ENCODE results near the gene SLC1A1. TPM values are rescaled to one million over a fixed set of nuclear protein-coding genes. Genes with fewer than 3 reads are reported as not detected.

The SLC1A1 gene
- total and polyA plus RNA-seq, 7 donors, result 3.3 to 7.5 (median 5.2) TPM

GRCh38 chr9:4583001-4583400 lies 92.7 kb downstream of the SLC1A1 start:
- 95% methylated on average over 12 of the region's 12 CpGs for WGBS, 2 donors
- no peak overlapping the region for H3K4me3 ChIP-seq
- no peaks in the 10 kb centered on the region for H3K4me1 ChIP-seq
- no peak overlapping the region for H3K27ac ChIP-seq
- H3K27me3 ChIP-seq, result no peaks in the 10 kb centered on the region
- no peak for DNase-seq
- no peaks in the 10 kb centered on the region for H3K9me3 ChIP-seq
- TF ChIP-seq POLR2AphosphoS5 (IDR thresholded peaks at IDR 0.05), result no peak
- no peak for TF ChIP-seq POLR2A (IDR thresholded peaks at IDR 0.05)
- no peak for TF ChIP-seq EP300 (IDR thresholded peaks at IDR 0.05)
- TF ChIP-seq CTCF (IDR thresholded peaks at IDR 0.05), result no peak
- intact Hi-C loops (cut with DNase I), result no loop called here
- H3K36me3 ChIP-seq, result peaks cover 0 to 25% (median 0%) of the 10 kb centered on the region in 4 donors

- Histone ChIP-seq H3K27me3 (no peaks in the 10 kb centered on the region), H3K4me1 (peaks cover 0 to 14% (median 10%) of the 10 kb centered on the region in 4 donors), H3K27ac (no peak overlapping the region), H3K36me3 (peaks cover 0 to 18% (median 0%) of the 10 kb centered on the region in 4 donors), H3K4me3 (no peak overlapping the region), H3K9me3 (no peaks in the 10 kb centered on the region)
- TF ChIP-seq POLR2AphosphoS5 (IDR thresholded peaks at IDR 0.05), result no peak
- no peak for TF ChIP-seq EP300 (IDR thresholded peaks at IDR 0.05)
- TF ChIP-seq POLR2A (IDR thresholded peaks at IDR 0.05), result no peak
- TF ChIP-seq CTCF (IDR thresholded peaks at IDR 0.05), result no peak
- intact Hi-C loops (cut with DNase I), result no loop called here
- no peak for DNase-seq
- WGBS, 2 donors, result 93 to 96% methylated on average over 1 of the region's 1 CpG
Observed at GRCh38 chr9:4584636-4585035, 94.4 kb downstream of the SLC1A1 start.

- no peaks in the 10 kb centered on the region for H3K9me3 ChIP-seq
- peaks cover 0 to 19% (median 13%) of the 10 kb centered on the region in 4 donors for H3K4me1 ChIP-seq
- intact Hi-C loops (cut with DNase I), result no loop called here
- no peak overlapping the region for H3K4me3 ChIP-seq
- no peak for DNase-seq
- TF ChIP-seq POLR2A (IDR thresholded peaks at IDR 0.05), result no peak
- TF ChIP-seq POLR2AphosphoS5 (IDR thresholded peaks at IDR 0.05), result no peak
- no peak for TF ChIP-seq EP300 (IDR thresholded peaks at IDR 0.05)
- no peak for TF ChIP-seq CTCF (IDR thresholded peaks at IDR 0.05)
- peaks cover 0 to 18% (median 0%) of the 10 kb centered on the region in 4 donors for H3K36me3 ChIP-seq
- WGBS, 2 donors, result 91 to 97% methylated on average over 5 of the region's 5 CpGs
- no peak overlapping the region for H3K27ac ChIP-seq
- H3K27me3 ChIP-seq, result no peaks in the 10 kb centered on the region
Observed at GRCh38 chr9:4585135-4585534, 94.9 kb downstream of the SLC1A1 start.

- DNase-seq, result no peak
- no peaks in the 10 kb centered on the region for H3K9me3 ChIP-seq
- H3K4me3 ChIP-seq, result no peak overlapping the region
- peaks cover 0 to 10% (median 0%) of the 10 kb centered on the region in 4 donors for H3K36me3 ChIP-seq
- H3K4me1 ChIP-seq, result peaks cover 0 to 37% (median 32%) of the 10 kb centered on the region in 4 donors
- H3K27me3 ChIP-seq, result no peaks in the 10 kb centered on the region
- peak overlapping the region in 2 of 4 donors; percentile 30 to 36 for H3K27ac ChIP-seq
- TF ChIP-seq POLR2AphosphoS5 (IDR thresholded peaks at IDR 0.05) (no peak), EP300 (IDR thresholded peaks at IDR 0.05) (no peak)
- intact Hi-C loops (cut with DNase I), result no loop called here
- WGBS, 2 donors, result 74 to 79% methylated on average over 2 of the region's 2 CpGs
Observed at GRCh38 chr9:4588721-4589120, 98.5 kb downstream of the SLC1A1 start.

GRCh38 chr9:4590430-4591122 lies 100.3 kb downstream of the SLC1A1 start:
- H3K27me3 ChIP-seq, result no peaks in the 10 kb centered on the region
- peak; percentile 52 to 79 (median 64) for TF ChIP-seq POLR2AphosphoS5 (IDR thresholded peaks at IDR 0.05)
- TF ChIP-seq CTCF (IDR thresholded peaks at IDR 0.05), result no peak
- WGBS, 2 donors, result 86 to 89% methylated on average over 8 of the region's 8 CpGs
- intact Hi-C loops (cut with DNase I), result no loop called here
- H3K27ac ChIP-seq, result peak overlapping the region in 3 of 4 donors; percentile 39 to 73 (median 70)
- H3K4me1 ChIP-seq, result peaks cover 0 to 37% (median 33%) of the 10 kb centered on the region in 4 donors
- H3K9me3 ChIP-seq, result no peaks in the 10 kb centered on the region
- H3K4me3 ChIP-seq, result peak overlapping the region in 1 of 4 donors; percentile 5
- DNase-seq, result no peak
- H3K36me3 ChIP-seq, result no peaks in the 10 kb centered on the region

Data from sigmoid colon (tissue), 7 donors.